H1 (cell line): ENCODE measurements around the gene PLCXD1. TPM values are rescaled to one million over a fixed set of nuclear protein-coding genes. Genes with fewer than 3 reads are reported as not detected.

ENCODE experiments used
- CTCF ChIA-PET: fragments of 300-600 bp; sonication (Branson Sonifier 250); formaldehyde crosslinking; loops from one replicate; lab custom pipeline; 2021; ENCODE audit not compliant: partially characterized antibody; lab: Charles Lee
- POLR2A ChIA-PET: fragments of 300-600 bp; sonication (Branson Sonifier 250); formaldehyde crosslinking; loops from one replicate; lab custom pipeline; 2021; ENCODE audit warnings: inconsistent platforms; ENCODE audit not compliant: partially characterized antibody; lab: Charles Lee
- DNase-seq, 2 experiments: peaks; one replicate each; pipeline versions ENCODE4 v3.0.0 to v3.0.0-alpha.2; 2010 to 2022; ENCODE audit warnings: low spot score in 2 of 2, low read depth in 1 of 2, mixed read lengths in 1 of 2
- FAIRE-seq: peaks from 2 replicates; lab custom pipeline; 2011; peaks lifted over from hg19 to GRCh38; lab: Jason Lieb, UNC
- H2AFZ ChIP-seq: 2 replicates; pipeline ENCODE4 v1.8.1; 2012; ENCODE audit warnings: low read length, inconsistent platforms
- H2AK5ac ChIP-seq: 2 replicates; pipeline ENCODE4 v1.6.1; 2013; ENCODE audit warnings: low read depth, low read length
- H2BK120ac ChIP-seq: replicated peaks from 2 replicates; pipeline ENCODE3; 2013; ENCODE audit warnings: low read depth, low read length, inconsistent platforms
- H2BK12ac ChIP-seq: 2 replicates; pipeline ENCODE4 v1.6.1; 2013; ENCODE audit warnings: low read depth, low read length
- H2BK15ac ChIP-seq: 2 replicates; pipeline ENCODE4 v1.6.1; 2013; ENCODE audit warnings: low read length
- H2BK20ac ChIP-seq: 2 replicates; pipeline ENCODE4 v1.6.1; 2013; ENCODE audit warnings: low read length
- H2BK5ac ChIP-seq: 2 replicates; pipeline ENCODE4 v1.6.1; 2013; ENCODE audit warnings: low read depth, low read length
- H3K14ac ChIP-seq: 2 replicates; pipeline ENCODE4 v1.6.1; 2013; ENCODE audit warnings: inconsistent platforms; ENCODE audit not compliant: insufficient read length
- H3K18ac ChIP-seq: 2 replicates; pipeline ENCODE4 v1.6.1; 2013; ENCODE audit warnings: low read length; ENCODE audit errors: extremely low read depth
- H3K23ac ChIP-seq: 2 replicates; pipeline ENCODE4 v1.6.1; 2013; ENCODE audit warnings: inconsistent platforms; ENCODE audit not compliant: insufficient read length
- H3K23me2 ChIP-seq: 2 replicates; pipeline ENCODE4 v1.6.1; 2013; ENCODE audit warnings: low read depth, low read length
- H3K27ac ChIP-seq: 2 replicates; pipeline ENCODE4 v1.6.1; 2011; ENCODE audit warnings: low read depth, low read length, inconsistent platforms
- H3K27me3 ChIP-seq, 4 experiments: replicated peaks in 1 of 4; 1 replicate in 1 of 4; 2 replicates in 3 of 4; pipeline versions ENCODE4 v1.6.1 to v1.8.1; 2011 to 2013; ENCODE audit warnings: low read length in 3 of 4, mild to moderate bottlenecking in 3 of 4, inconsistent platforms in 2 of 4, mixed read lengths in 2 of 4, moderate library complexity in 1 of 4; ENCODE audit not compliant: control insufficient read depth in 3 of 4, insufficient read depth in 3 of 4; ENCODE audit errors: extremely low read depth in 1 of 4
- H3K36me3 ChIP-seq, 4 experiments: 2 replicates each; pipeline versions ENCODE4 v1.6.1 to v1.8.1; 2011 to 2013; ENCODE audit warnings: mild to moderate bottlenecking in 4 of 4, low read length in 3 of 4, moderate library complexity in 2 of 4, control low read depth in 1 of 4, inconsistent platforms in 1 of 4; ENCODE audit not compliant: insufficient read depth in 4 of 4, control insufficient read depth in 2 of 4
- H3K4ac ChIP-seq: replicated peaks from 2 replicates; pipeline ENCODE3; 2013; ENCODE audit warnings: low read length, low read depth, mixed read lengths, inconsistent platforms; ENCODE audit not compliant: insufficient read length
- H3K4me1 ChIP-seq, 4 experiments: replicated peaks in 1 of 4; 1 replicate in 1 of 4; 2 replicates in 3 of 4; pipeline versions ENCODE4 v1.6.1 to v1.8.1; 2011 to 2013; ENCODE audit warnings: low read length in 3 of 4, inconsistent platforms in 2 of 4, mixed read lengths in 1 of 4; ENCODE audit not compliant: insufficient read depth in 4 of 4, control insufficient read depth in 3 of 4
- H3K4me2 ChIP-seq, 2 experiments: 2 replicates each; pipeline versions ENCODE4 v1.6.1 to v1.8.1; 2011 to 2013; ENCODE audit warnings: low read depth in 2 of 2, low read length in 2 of 2, control low read depth in 1 of 2, inconsistent platforms in 1 of 2, mild to moderate bottlenecking in 1 of 2; ENCODE audit not compliant: insufficient read depth in 1 of 2
- H3K4me3 ChIP-seq, 4 experiments: fragments of 200-600, 300-600 bp in 1 of 4; sonication (generic), shearing (Covaris generic), sonication (Bioruptor Twin) in 1 of 4; 2 replicates each; pipeline versions ENCODE4 v1.5.1 to v1.8.1; 2011 to 2016; ENCODE audit warnings: low read length in 4 of 4, low read depth in 3 of 4, control low read depth in 2 of 4, inconsistent platforms in 2 of 4, mild to moderate bottlenecking in 2 of 4, mixed read lengths in 1 of 4, moderate library complexity in 1 of 4; ENCODE audit not compliant: insufficient read depth in 2 of 4; ENCODE audit errors: extremely low read depth in 1 of 4
- H3K56ac ChIP-seq: replicated peaks from 2 replicates; pipeline ENCODE3; 2013; ENCODE audit warnings: low read depth, mild to moderate bottlenecking, mixed read lengths, low read length, inconsistent platforms; ENCODE audit not compliant: insufficient read length
- H3K79me1 ChIP-seq: 2 replicates; pipeline ENCODE4 v1.6.1; 2013; ENCODE audit warnings: low read depth, low read length, control low read depth
- H3K79me2 ChIP-seq, 2 experiments: 2 replicates each; pipeline versions ENCODE4 v1.6.1 to v1.8.1; 2012 to 2013; ENCODE audit warnings: low read length in 2 of 2, mild to moderate bottlenecking in 2 of 2, inconsistent platforms in 1 of 2; ENCODE audit not compliant: insufficient read depth in 2 of 2, control insufficient read depth in 1 of 2
- H3K9ac ChIP-seq, 4 experiments: replicated peaks in 1 of 4; 1 replicate in 1 of 4; 2 replicates in 3 of 4; pipeline versions ENCODE4 v1.6.1 to v1.8.1; 2011 to 2013; ENCODE audit warnings: low read depth in 3 of 4, low read length in 3 of 4, control low read depth in 2 of 4, mild to moderate bottlenecking in 2 of 4, moderate library complexity in 2 of 4, inconsistent platforms in 1 of 4; ENCODE audit errors: extremely low read depth in 1 of 4
- H3K9me3 ChIP-seq, 2 experiments: 2 replicates each; pipeline versions ENCODE4 v1.6.1 to v1.8.1; 2012 to 2013; ENCODE audit warnings: mild to moderate bottlenecking in 2 of 2, moderate library complexity in 2 of 2, control low read depth in 1 of 2, inconsistent platforms in 1 of 2, low read depth in 1 of 2, low read length in 1 of 2, mixed read lengths in 1 of 2; ENCODE audit not compliant: insufficient read depth in 2 of 2
- H4K20me1 ChIP-seq, 2 experiments: replicated peaks in 1 of 2; 2 replicates each; pipeline versions ENCODE3 to v1.8.1; 2011 to 2013; ENCODE audit warnings: inconsistent platforms in 2 of 2, low read length in 2 of 2, mild to moderate bottlenecking in 1 of 2; ENCODE audit not compliant: insufficient read depth in 2 of 2, control insufficient read depth in 1 of 2
- H4K5ac ChIP-seq: 2 replicates; pipeline ENCODE4 v1.6.1; 2013; ENCODE audit warnings: low read length, low read depth, mixed read lengths, inconsistent platforms; ENCODE audit not compliant: insufficient read length
- H4K8ac ChIP-seq: 2 replicates; pipeline ENCODE4 v1.8.0; 2013; ENCODE audit warnings: mild to moderate bottlenecking, moderate library complexity, low read length, inconsistent platforms; ENCODE audit not compliant: insufficient read depth; ENCODE audit errors: extremely low read depth
- H4K91ac ChIP-seq: replicated peaks from 2 replicates; pipeline ENCODE3; 2013; ENCODE audit warnings: low read length, mixed read lengths, inconsistent platforms; ENCODE audit not compliant: insufficient read length
- BCL11A ChIP-seq, 2 experiments: IDR thresholded peaks; one replicate each; pipeline ENCODE4 v1.6.1; 2011; ENCODE audit warnings: low read depth in 2 of 2, low read length in 2 of 2, mild to moderate bottlenecking in 2 of 2
- POLR2A ChIP-seq, 2 experiments: IDR thresholded peaks; 1 replicate in 1 of 2; 2 replicates in 1 of 2; pipeline ENCODE4 v1.6.1; 2011; ENCODE audit warnings: low read depth in 2 of 2, low read length in 2 of 2, mild to moderate bottlenecking in 2 of 2; ENCODE audit errors: control extremely low read depth in 1 of 2
- RAD21 ChIP-seq, 2 experiments: IDR thresholded peaks in 1 of 2; conservative IDR thresholded peaks in 1 of 2; 2 replicates each; pipeline ENCODE4 v1.6.1; 2011; ENCODE audit warnings: low read depth in 2 of 2, low read length in 2 of 2, improper control_type of control experiment in 1 of 2, inconsistent platforms in 1 of 2, mild to moderate bottlenecking in 1 of 2, moderate library complexity in 1 of 2
- SAP30 ChIP-seq: fragments of 300-600 bp; sonication (generic); IDR thresholded peaks from 2 replicates; pipeline ENCODE4 v1.7.1; 2012; ENCODE audit warnings: low read length, moderate library complexity, mild to moderate bottlenecking, inconsistent platforms; ENCODE audit not compliant: insufficient read depth, insufficient replicate concordance
- SP1 ChIP-seq: IDR thresholded peaks from 2 replicates; pipeline ENCODE4 v1.6.1; 2011; ENCODE audit warnings: low read depth, low read length
- TAF1 ChIP-seq: IDR thresholded peaks from 2 replicates; pipeline ENCODE4 v1.6.1; 2011; ENCODE audit warnings: mild to moderate bottlenecking, low read depth, low read length
- TBP ChIP-seq: IDR thresholded peaks from 2 replicates; pipeline ENCODE4 v1.6.1; 2011; ENCODE audit warnings: low read depth, low read length, improper control_type of control experiment
- TCF12 ChIP-seq: IDR thresholded peaks from 2 replicates; pipeline ENCODE4 v1.6.1; 2011; ENCODE audit warnings: low read depth, mild to moderate bottlenecking, low read length
- WGBS, 2 experiments: shearing (Covaris generic) in 1 of 2; methylation state at CpG; one replicate each; pipeline versions ENCODE4 v1.1.6 to v1.1.7; 2013 to 2015; ENCODE audit warnings: low lambda C conversion rate in 2 of 2, mixed read lengths in 2 of 2, inconsistent platforms in 1 of 2, low coverage in 1 of 2, missing lambda C conversion rate in 1 of 2; ENCODE audit not compliant: insufficient replicate concordance in 2 of 2, insufficient coverage in 1 of 2, insufficient read length in 1 of 2; ENCODE audit errors: extremely low coverage in 1 of 2, missing lambda C conversion rate in 1 of 2; 5-methylcytosine and 5-hydroxymethylcytosine counted together
- polyA plus RNA-seq, 7 experiments: library from polyadenylated mRNA; depleted of rRNA in 3 of 7; stranded (reverse) in 5 of 7; unstranded in 2 of 7; fragments of >200 nt in 5 of 7; fragments of 200-250 nt in 2 of 7; gene quantifications; 1 replicate in 5 of 7; 2 replicates in 1 of 7; 4 replicates in 1 of 7; pipeline versions ENCODE4 v1.2.1 to v1.2.3, GENCODE V29; 2011 to 2013; ENCODE audit warnings: missing spikeins in 2 of 7, mixed read lengths in 2 of 7
- total RNA-seq: library from RNA; stranded (reverse); fragmentation: NEBNext Ultra II Directional; extraction: Animal tissue kit (Norgen Biotek cat#: 25700); gene quantifications from 2 replicates; pipeline ENCODE4 v1.2.1, GENCODE V29; 2021

Gene PLCXD1
- total and polyA plus RNA-seq, 2 of the 8 experiments (the other 6 are each of a cell fraction or from before 2014, with no cell fraction given), result 93.6 to 124 TPM

GRCh38 chrX:276581-277201 lies 4.5 kb upstream of the PLCXD1 start:
- Histone ChIP-seq H3K27me3 (no peaks in the 10 kb centered on the region), H3K4ac (peak overlapping the region; percentile 65), H3K36me3 (peaks cover 0 to 6% (median 0%) of the 10 kb centered on the region in 4 experiments; a peak in 2 of 8 replicates), H4K20me1 (peaks cover 0 to 2% of the 10 kb centered on the region in 2 experiments), H2AFZ (no peak overlapping the region), H2BK120ac (peak overlapping the region; percentile 10), H3K9me3 (no peaks in the 10 kb centered on the region), H2BK15ac (0 out of 2 replicates have a peak overlapping the region, but pooled peaks have one; percentile 61), H3K4me3 (peak overlapping the region; percentile 32 to 78 (median 75)), H3K27ac (no peak overlapping the region), H4K5ac (no peak overlapping the region), H4K8ac (peak overlapping the region; percentile 71), H3K56ac (peak overlapping the region; percentile 39), H3K23me2 (peaks cover 24% of the 10 kb centered on the region), H3K4me2 (peak overlapping the region; percentile 92 to 99), H3K14ac (no peak overlapping the region), H3K4me1 (peaks cover 0 to 20% (median 8%) of the 10 kb centered on the region in 4 experiments; a peak in 6 of 7 replicates), H2BK5ac (peak overlapping the region; percentile 71; the same call in 1 of the 2 replicates), H3K23ac (no peak overlapping the region), H3K9ac (peak overlapping the region in 3 of 4 experiments; percentile 13 to 28 (median 24); a peak in 2 of 7 replicates), H2BK20ac (no peak overlapping the region), H3K18ac (peak overlapping the region; percentile 68), H2BK12ac (peak overlapping the region; percentile 18; the same call in 1 of the 2 replicates), H4K91ac (peak overlapping the region; percentile 80), H3K79me1 (peaks cover 3% of the 10 kb centered on the region), H3K79me2 (peaks cover 6 to 14% of the 10 kb centered on the region in 2 experiments; a peak in 2 of 4 replicates), H2AK5ac (no peak overlapping the region)
- 5% methylated on average over 34 of the region's 49 CpGs; no CpG with 5 or more reads in 1 of the 2 experiments for WGBS, 2 experiments
- ChIA-PET CTCF (no interaction called here), POLR2A (no interaction called here)
- FAIRE-seq (no peak), DNase-seq (no peak)
- TF ChIP-seq SAP30 (no peak), BCL11A (IDR thresholded peaks at IDR 0.05; ENCODE audit: low read depth in 2 of 2, low read length in 2 of 2) (no peak), TCF12 (no peak), SP1 (no peak), TBP (no peak), RAD21 (IDR thresholded peaks at IDR 0.05 in 1 of 2, conservative IDR thresholded peaks at IDR 0.05 in 1 of 2; ENCODE audit: low read depth in 2 of 2, low read length in 2 of 2) (no peak), POLR2A (IDR thresholded peaks at IDR 0.05; ENCODE audit: control extremely low read depth in 1 of 2, low read depth in 2 of 2, low read length in 2 of 2) (no peak), TAF1 (no peak)
